Measurements from ENCODE around the gene COL11A2. TPM values are rescaled to one million over a fixed set of nuclear protein-coding genes. Genes with fewer than 3 reads are reported as not detected.

COL11A2 gene
- total and polyA plus RNA-seq, 8 donors = 0.15 to 3.1 (median 0.54) TPM

GRCh38 chr6:33136310-33136900 lies 55.9 kb downstream of the COL11A2 start:
- intact Hi-C loops (cut with DNase I) = no loop called here
- ATAC-seq (no peak), DNase-seq (no peak), FAIRE-seq (no peak)
- WGBS, 2 donors = 47 to 55% methylated on average over 4 of the region's 4 CpGs
- Histone ChIP-seq H3K4me3 (no peak overlapping the region), H3K27me3 (no peaks in the 10 kb centered on the region), H3K9me3 (no peaks in the 10 kb centered on the region), H3K36me3 (no peaks in the 10 kb centered on the region), H3K27ac (no peak overlapping the region), H3K4me1 (no peaks in the 10 kb centered on the region)
- no peak for TF ChIP-seq CTCF (IDR thresholded peaks at IDR 0.05)

- no peaks in the 10 kb centered on the region for H3K27me3 ChIP-seq
- 59 to 73% methylated on average over 8 of the region's 8 CpGs for WGBS, 2 donors
- no peak overlapping the region for H3K4me3 ChIP-seq
- FAIRE-seq (no peak), DNase-seq (no peak), ATAC-seq (no peak)
- intact Hi-C loops (cut with DNase I) = no loop called here
- H3K9me3 ChIP-seq = no peaks in the 10 kb centered on the region
- no peak for TF ChIP-seq CTCF (IDR thresholded peaks at IDR 0.05)
- no peak overlapping the region for H3K27ac ChIP-seq
- H3K4me1 ChIP-seq = no peaks in the 10 kb centered on the region
- H3K36me3 ChIP-seq = no peaks in the 10 kb centered on the region
These were observed 60.2 kb downstream of the COL11A2 start for GRCh38 chr6:33132081-33132524.

- DNase-seq (no peak), ATAC-seq (no peak), FAIRE-seq (no peak)
- Histone ChIP-seq H3K4me1 (no peaks in the 10 kb centered on the region), H3K9me3 (no peaks in the 10 kb centered on the region), H3K27me3 (no peaks in the 10 kb centered on the region), H3K4me3 (no peak overlapping the region), H3K27ac (no peak overlapping the region), H3K36me3 (no peaks in the 10 kb centered on the region)
- TF ChIP-seq CTCF (IDR thresholded peaks at IDR 0.05) = no peak
- WGBS, 2 donors = 46 to 55% methylated on average over 3 of the region's 3 CpGs
- intact Hi-C loops (cut with DNase I) = no loop called here
These were observed 63.9 kb downstream of the COL11A2 start for GRCh38 chr6:33128318-33128717.

GRCh38 chr6:33126101-33126714 lies 66.1 kb downstream of the COL11A2 start:
- no peak for FAIRE-seq
- H3K27me3 ChIP-seq = no peaks in the 10 kb centered on the region
- no peak overlapping the region for H3K27ac ChIP-seq
- H3K36me3 ChIP-seq = no peaks in the 10 kb centered on the region
- H3K4me1 ChIP-seq = no peaks in the 10 kb centered on the region
- peak; percentile 31 to 89 (median 58) for DNase-seq
- ATAC-seq = peak in 3 of 4 donors; percentile 67 to 79 (median 70)
- intact Hi-C loops (cut with DNase I) = no loop called here
- H3K9me3 ChIP-seq = no peaks in the 10 kb centered on the region
- WGBS, 2 donors = 41 to 46% methylated on average over 5 of the region's 5 CpGs
- no peak overlapping the region for H3K4me3 ChIP-seq
- TF ChIP-seq CTCF (IDR thresholded peaks at IDR 0.05) = peak; percentile 5 to 52 (median 46)

- WGBS, 2 donors = 60 to 72% methylated on average over 4 of the region's 4 CpGs
- Histone ChIP-seq H3K9me3 (no peaks in the 10 kb centered on the region), H3K4me3 (no peak overlapping the region), H3K27ac (no peak overlapping the region), H3K27me3 (no peaks in the 10 kb centered on the region), H3K36me3 (no peaks in the 10 kb centered on the region), H3K4me1 (no peaks in the 10 kb centered on the region)
- TF ChIP-seq CTCF (IDR thresholded peaks at IDR 0.05) = no peak
- no peak for ATAC-seq
- FAIRE-seq = no peak
- intact Hi-C loops (cut with DNase I) = no loop called here
- no peak for DNase-seq
These were observed 67.3 kb downstream of the COL11A2 start for GRCh38 chr6:33124947-33125346.
